RKO (cell line): Measurements from ENCODE around the gene PTGDS.
A peak's percentile ranks its signal among the peaks of the same experiment; 100 is the strongest.

Experiments
- DNase-seq: peaks from one replicate; pipeline ENCODE4 v3.0.0-alpha.2; 2016; ENCODE audit warnings: low spot score

PTGDS gene

GRCh38 chr9:137009938-137010732 lies 32.8 kb downstream of the PTGDS start:
- DNase-seq: no peak

DNA sequence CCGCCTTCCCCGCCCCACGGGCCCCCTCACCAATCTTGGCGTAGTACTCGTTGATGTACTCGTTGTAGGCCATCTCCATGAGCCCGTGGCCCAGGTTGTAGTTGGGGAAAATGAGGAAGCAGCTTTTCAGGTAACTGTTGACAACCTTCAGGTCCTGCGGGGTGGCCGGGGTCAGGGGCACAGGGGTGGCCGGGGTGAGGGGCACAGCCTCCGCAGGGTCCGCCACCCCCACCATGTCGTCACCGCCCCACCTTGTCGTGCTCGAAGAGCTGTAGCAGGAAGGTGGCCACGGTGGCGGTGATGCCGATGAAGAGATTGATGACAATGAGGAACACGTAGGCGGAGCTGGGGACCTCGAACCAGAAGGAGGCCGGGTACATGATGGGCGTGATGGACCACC lies 33.9 kb downstream of the PTGDS start:
- DNase-seq: no peak

DNA sequence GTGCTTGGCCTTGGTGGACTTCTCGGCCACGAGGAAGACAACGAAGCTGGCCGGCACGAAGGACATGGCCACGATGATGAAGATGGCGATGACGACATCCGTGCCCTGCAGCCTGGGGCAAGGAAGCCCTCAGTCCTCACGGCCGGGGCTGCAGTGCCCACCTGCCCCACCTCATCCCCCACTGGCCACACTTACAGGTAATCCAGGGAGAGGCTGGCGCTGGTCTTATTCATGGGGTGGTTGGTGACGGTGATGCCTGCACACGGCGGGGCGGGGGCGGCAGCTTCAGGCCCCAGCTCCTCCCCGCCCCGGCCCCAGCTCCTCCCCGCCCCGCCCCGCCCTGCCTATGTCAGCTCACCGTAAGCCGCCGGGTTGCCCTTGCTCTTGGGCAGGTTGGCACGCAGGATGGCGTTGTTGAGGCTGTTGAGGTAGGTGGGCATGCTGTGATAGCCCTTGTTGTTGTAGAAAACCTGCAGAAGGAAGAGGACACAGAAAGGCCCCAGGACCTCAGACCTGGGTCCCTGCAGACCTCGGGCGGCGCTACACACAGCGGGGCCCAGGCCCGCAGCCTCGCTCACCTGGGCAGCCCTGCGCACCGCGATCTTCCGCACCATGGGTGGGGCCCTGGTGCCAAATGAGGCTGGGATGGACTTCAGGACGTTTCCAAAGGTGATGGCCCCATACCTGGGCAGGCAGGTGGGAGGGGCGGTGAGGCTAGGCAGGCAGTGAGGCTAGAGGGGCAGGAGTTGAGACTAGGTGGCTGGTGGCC lies 34.8 kb downstream of the PTGDS start:
- no peak for DNase-seq

DNA sequence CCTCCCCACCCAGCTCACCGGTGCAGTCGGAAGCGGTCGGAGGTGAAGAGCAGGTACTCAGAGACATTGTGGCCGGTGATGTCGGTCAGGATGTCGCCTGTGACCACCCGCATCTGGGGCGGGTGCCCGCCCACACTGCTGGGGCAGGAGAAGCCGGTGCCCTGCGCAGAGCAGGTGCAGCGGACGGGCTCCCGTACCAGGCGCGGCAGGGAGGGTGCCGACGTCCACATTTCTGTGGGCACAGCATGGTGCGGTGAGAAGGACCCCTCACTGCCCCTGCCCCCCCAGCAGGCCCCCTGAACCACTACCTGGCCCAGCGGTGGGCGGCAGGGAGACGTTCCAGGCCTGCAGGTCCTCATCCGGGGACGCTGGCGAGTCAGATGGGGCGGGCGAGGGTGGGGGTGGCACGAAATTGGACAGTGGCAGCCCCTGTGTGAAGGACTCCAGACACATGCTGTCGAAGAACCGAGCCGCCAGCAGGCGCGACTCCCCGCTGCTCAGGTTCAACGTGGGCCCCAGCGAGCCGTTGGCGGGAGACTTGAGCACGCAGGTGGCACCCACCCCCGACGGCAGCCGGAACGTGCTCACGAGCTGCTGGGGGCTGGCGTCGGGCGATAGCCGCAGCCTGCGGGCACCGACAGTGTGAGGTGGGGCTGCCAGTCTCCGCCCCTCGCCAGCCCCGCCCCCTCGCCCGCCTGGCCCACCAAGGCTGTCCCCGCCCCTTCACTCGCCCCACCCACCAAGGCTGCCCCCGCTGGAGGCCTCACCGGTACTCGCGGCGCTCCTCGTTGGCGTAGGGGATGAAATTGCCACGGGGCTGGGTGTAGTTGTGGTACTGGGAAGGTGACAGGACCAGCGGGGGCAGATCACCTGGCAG lies 35.6 kb downstream of the PTGDS start:
- DNase-seq: no peak

DNA sequence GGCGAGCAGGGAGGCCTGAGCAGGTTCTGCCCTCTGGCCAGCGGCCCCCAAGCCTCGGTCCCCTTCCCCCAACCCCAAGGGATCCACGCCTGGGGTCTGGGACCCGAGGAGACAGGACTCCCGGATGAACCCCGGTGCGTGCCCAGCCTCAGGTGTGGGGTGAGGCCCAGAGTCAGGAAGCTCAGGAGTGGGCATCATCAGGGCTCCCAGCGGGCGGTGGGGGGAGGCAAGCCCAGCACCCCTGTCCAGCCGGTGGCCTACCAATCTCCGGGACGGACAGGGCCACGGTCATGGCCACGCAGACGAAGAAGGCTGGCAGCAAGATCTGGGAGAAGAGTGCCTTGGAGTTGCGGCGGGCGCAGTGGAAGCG lies 36.3 kb downstream of the PTGDS start:
- no peak for DNase-seq

- DNase-seq: no peak
Observed at GRCh38 chr9:137014166-137014565, 36.9 kb downstream of the PTGDS start.

DNA sequence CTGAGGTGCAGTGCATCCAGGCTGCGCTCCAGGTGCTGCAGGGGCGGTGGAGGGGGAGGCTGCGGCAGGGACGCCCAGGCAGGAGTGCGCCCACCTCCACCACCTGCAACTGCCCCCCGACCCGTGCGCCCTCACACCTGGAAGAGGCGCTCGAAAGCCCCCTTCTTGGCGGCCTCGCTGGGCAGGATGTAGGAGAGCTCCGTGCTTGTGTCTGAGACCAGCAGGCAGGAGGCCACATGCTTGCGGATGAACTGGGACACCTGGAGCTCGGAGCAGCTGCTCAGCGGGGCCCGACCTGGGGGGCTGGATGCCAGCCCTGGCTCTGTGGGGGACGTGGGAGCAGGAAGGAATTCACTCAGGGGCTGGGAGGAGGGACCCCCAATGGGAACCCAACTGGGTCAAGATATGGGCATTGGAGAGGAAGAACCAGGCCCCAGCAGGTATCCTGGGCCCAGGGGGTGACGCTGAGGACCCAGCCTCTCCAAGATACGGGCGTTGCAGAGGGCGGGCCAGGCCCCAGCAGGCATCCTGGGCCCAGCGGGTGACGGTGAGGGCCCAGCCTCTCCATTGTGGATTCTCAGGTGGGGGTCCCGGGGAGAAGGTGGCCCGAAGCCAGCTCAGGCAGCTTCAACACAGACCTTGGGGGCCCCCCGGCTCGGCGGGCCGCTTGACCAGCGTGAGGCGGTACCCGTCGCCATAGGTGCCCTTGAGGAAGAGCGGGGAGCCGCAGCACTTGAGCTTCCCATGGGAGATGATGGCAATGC lies 37.7 kb downstream of the PTGDS start:
- DNase-seq: no peak

DNA sequence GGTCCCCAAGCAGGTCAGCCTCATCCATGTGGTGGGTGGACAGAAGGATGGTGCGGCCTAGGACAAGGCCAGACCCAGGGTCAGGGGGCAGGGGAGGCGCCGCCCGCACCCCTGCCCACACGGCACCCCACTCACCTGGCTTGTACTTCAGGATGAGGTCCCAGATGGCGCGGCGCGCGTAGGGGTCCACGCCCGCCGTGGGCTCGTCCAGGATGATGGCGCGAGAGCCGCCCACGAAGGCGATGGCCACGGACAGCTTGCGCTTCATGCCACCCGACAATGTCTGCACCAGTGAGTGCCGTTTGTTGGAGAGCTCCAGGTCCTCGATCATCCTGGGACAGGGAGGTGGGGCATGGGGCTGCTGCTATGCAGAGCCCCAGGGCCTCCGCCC lies 38.2 kb downstream of the PTGDS start:
- no peak for DNase-seq

- DNase-seq: no peak
Observed at GRCh38 chr9:137015976-137016375, 38.7 kb downstream of the PTGDS start.

DNA sequence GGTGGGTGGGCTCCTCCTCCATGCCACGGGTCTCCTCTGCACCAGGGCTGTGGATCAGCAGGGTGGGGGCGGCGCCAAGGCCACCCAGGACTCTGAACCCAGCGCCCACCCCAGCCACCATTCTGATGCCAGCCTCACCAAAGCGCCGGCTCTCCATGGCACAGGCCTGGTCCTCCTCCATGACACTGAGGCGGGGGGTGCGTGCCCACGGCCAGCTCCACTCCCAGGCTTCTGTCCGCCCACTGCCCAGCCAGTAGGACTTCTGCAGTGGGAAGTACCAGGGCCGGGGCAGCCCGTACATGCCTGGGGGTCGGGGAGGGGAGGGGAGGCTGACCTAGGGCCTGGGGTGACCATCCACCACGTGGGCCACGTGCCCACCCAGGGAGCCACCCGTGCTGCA lies 39.1 kb downstream of the PTGDS start:
- DNase-seq: no peak

GRCh38 chr9:137017071-137017470 lies 39.8 kb downstream of the PTGDS start:
- no peak for DNase-seq

- no peak for DNase-seq
Observed at GRCh38 chr9:137017791-137018497, 40.6 kb downstream of the PTGDS start.

- DNase-seq: no peak
Observed at GRCh38 chr9:137018761-137019559, 41.7 kb downstream of the PTGDS start.

- no peak for DNase-seq
Observed at GRCh38 chr9:137019891-137020683, 42.8 kb downstream of the PTGDS start.

- DNase-seq: no peak
Observed at GRCh38 chr9:137020771-137021567, 43.7 kb downstream of the PTGDS start.

DNA sequence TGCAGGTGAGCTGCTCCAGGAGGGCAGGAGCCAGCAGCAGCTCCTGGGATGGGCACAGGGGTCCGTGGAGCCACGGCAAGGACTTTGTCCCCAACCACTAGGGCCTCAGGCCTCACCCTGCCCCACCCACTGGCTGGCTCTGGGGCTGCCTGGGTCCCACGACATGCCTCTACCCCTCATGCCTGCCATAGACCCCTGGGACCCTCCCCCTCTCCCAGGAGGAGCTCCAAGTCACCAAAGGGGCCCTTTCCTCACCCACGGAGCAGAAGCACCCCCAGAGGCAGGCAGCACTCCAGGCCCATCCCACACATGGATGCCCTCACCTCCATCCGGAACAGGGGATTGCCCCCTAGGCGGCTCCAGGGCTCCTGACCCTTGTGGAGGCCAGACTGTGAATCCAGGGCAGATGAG lies 44.3 kb downstream of the PTGDS start:
- no peak for DNase-seq

DNA sequence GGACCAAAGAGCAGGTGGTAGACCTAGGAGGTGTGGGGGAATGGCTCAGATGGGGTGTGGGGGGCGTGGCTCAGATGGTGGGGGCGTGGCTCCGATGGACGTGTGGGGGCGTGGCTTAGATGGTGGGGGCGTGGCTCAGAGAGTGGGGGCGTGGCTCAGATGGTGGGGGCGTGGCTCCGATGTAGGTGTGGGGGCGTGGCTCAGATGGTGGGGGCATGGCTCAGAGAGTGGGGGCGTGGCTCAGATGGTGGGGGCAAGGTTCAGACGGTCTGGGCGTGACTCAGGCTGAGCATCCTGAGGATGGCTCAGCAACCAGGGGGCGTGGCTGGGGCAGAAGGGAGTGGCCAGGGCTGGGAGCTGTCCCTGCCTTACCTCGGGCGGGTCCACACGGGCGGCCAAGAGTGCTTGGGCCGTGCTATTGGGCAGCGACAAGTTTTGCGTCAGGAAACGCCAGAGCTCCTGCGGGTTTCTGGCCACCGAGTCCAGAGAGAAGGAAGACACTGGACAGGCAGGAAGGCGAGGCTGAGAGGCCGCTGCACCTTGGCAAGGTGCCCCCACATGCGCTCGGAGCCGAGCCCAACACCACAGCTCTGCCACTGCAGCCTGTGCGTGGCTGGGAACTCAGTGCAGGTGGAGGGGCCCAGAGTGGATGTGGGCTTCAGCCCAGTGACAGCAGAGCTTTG lies 44.8 kb downstream of the PTGDS start:
- DNase-seq: peak; percentile 99

DNA sequence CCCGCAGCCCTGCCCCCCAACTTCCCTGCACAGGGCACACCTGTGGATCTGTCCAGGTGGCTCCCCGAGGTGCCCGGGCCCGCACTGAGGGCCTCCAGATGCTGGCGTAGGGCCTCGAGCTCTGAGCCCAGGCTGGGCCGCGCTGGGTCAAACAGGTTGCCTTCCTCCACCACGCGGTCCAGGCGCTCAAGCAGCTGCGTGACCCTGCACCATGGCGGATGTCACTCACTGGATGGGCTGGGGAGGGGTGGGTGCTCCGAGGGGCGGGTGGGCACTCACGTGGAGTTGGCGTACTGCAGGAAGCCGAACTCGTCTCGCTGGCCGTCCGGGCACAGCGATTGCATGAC lies 45.3 kb downstream of the PTGDS start:
- no peak for DNase-seq
